AG20443 (cell line): Measurements from ENCODE around the gene GABBR2.

Experiments
- DNase-seq: peaks from one replicate; pipeline ENCODE4 v3.0.0; 2012; ENCODE audit warnings: low spot score, mixed read lengths

Gene GABBR2

GRCh38 chr9:98721643-98722042 is 12.9 kb upstream of the GABBR2 start:
- DNase-seq: no peak

GRCh38 chr9:98720402-98720801 is 11.7 kb upstream of the GABBR2 start:
- no peak for DNase-seq

- no peak for DNase-seq
These were observed 10.3 kb upstream of the GABBR2 start for GRCh38 chr9:98719055-98719454.

- no peak for DNase-seq
These were observed 6.1 kb upstream of the GABBR2 start for GRCh38 chr9:98714833-98715232.

GRCh38 chr9:98712987-98713386 is 4.3 kb upstream of the GABBR2 start:
- no peak for DNase-seq

- peak; percentile 66 for DNase-seq
These were observed 1.5 kb upstream of the GABBR2 start for GRCh38 chr9:98709968-98710965.

GRCh38 chr9:98708103-98708932 is 417 bp downstream of the GABBR2 start:
- DNase-seq: peak; percentile 48

GRCh38 chr9:98707166-98708102 is 1.3 kb downstream of the GABBR2 start:
- peak; percentile 91 for DNase-seq

- peak; percentile 49 for DNase-seq
These were observed 2.0 kb downstream of the GABBR2 start for GRCh38 chr9:98706651-98707165.

- DNase-seq: no peak
These were observed 5.8 kb downstream of the GABBR2 start for GRCh38 chr9:98702835-98703380.

GRCh38 chr9:98702340-98702739 is 6.4 kb downstream of the GABBR2 start:
- no peak for DNase-seq

- no peak for DNase-seq
These were observed 7.2 kb downstream of the GABBR2 start for GRCh38 chr9:98701576-98701975.

- DNase-seq: no peak
These were observed 7.9 kb downstream of the GABBR2 start for GRCh38 chr9:98700801-98701200.

GRCh38 chr9:98698856-98699255 is 9.9 kb downstream of the GABBR2 start:
- no peak for DNase-seq

GRCh38 chr9:98694943-98695342 is 13.8 kb downstream of the GABBR2 start:
- no peak for DNase-seq

- no peak for DNase-seq
These were observed 16.3 kb downstream of the GABBR2 start for GRCh38 chr9:98692392-98692791.

- DNase-seq: no peak
These were observed 16.8 kb downstream of the GABBR2 start for GRCh38 chr9:98691890-98692289.

GRCh38 chr9:98690686-98691085 is 18.0 kb downstream of the GABBR2 start:
- no peak for DNase-seq

GRCh38 chr9:98688710-98689495 is 19.8 kb downstream of the GABBR2 start:
- DNase-seq: no peak

GRCh38 chr9:98687911-98688310 is 20.8 kb downstream of the GABBR2 start:
- no peak for DNase-seq
